Measurements from ENCODE around the gene HSPB6.

GRCh38 chr19:35744430-35745327 is 12.2 kb downstream of the HSPB6 start:
- TF ChIP-seq CTCF (IDR thresholded peaks at IDR 0.05) (peak in 3 of 5 experiments; percentile 27 to 41 (median 37)), POLR2A (IDR thresholded peaks at IDR 0.05) (no peak)

Data from transverse colon (tissue), 3 donors.